HepG2 (cell line): Measurements from ENCODE around the gene PBLD. TPM values are rescaled to one million over a fixed set of nuclear protein-coding genes. Genes with fewer than 3 reads are reported as not detected.

Source experiments
- AHDC1 ChIP-seq: sonication (generic); formaldehyde crosslinking; IDR thresholded peaks from 2 replicates; pipeline ENCODE4 v1.5.1; 2020; ENCODE audit warnings: mild to moderate bottlenecking, missing genetic modification reagents, borderline replicate concordance
- ATF4 ChIP-seq, 2 experiments: fragments of 450-650 bp in 1 of 2; sonication (generic) in 1 of 2; formaldehyde crosslinking; IDR thresholded peaks; 2 replicates each; pipeline versions ENCODE4 v1.5.0 to v1.8.0; 2020 to 2022; ENCODE audit warnings: mild to moderate bottlenecking in 1 of 2, missing genetic modification reagents in 1 of 2
- ELF3 ChIP-seq: IDR thresholded peaks from 2 replicates; pipeline ENCODE4 v1.6.1; 2016; ENCODE audit warnings: missing genetic modification reagents, missing compliant biosample characterization
- GTF3A ChIP-seq: sonication (generic); formaldehyde crosslinking; conservative IDR thresholded peaks from 2 replicates; pipeline ENCODE4 v1.4.0; 2020; ENCODE audit warnings: mild to moderate bottlenecking, missing genetic modification reagents
- KLF16 ChIP-seq, 2 experiments: sonication (generic) in 1 of 2; formaldehyde crosslinking in 1 of 2; IDR thresholded peaks; 2 replicates each; pipeline versions ENCODE4 v1.6.1 to v1.8.0; 2016 to 2023; ENCODE audit warnings: missing genetic modification reagents in 2 of 2, missing compliant biosample characterization in 1 of 2
- MNT ChIP-seq: fragments of 450-650 bp; IDR thresholded peaks from 2 replicates; pipeline ENCODE4 v1.6.1; 2016
- NR0B2 ChIP-seq: sonication (generic); formaldehyde crosslinking; IDR thresholded peaks from 2 replicates; pipeline ENCODE4 v1.4.0; 2020; ENCODE audit warnings: mild to moderate bottlenecking, missing genetic modification reagents
- PHF5A ChIP-seq: IDR thresholded peaks from one replicate; pipeline ENCODE4 v1.6.1; 2018; ENCODE audit warnings: low read depth, missing genetic modification reagents; ENCODE audit not compliant: unreplicated experiment
- PTBP1 ChIP-seq: fragments of 200-400 bp; formaldehyde crosslinking; IDR thresholded peaks from 2 replicates; pipeline ENCODE4 v1.6.1; 2018; ENCODE audit warnings: low read length, low read depth; ENCODE audit not compliant: poor library complexity, severe bottlenecking
- RAD51 ChIP-seq: fragments of 450-650 bp; IDR thresholded peaks from 2 replicates; pipeline ENCODE4 v1.6.1; 2016; ENCODE audit warnings: borderline replicate concordance
- SAP130 ChIP-seq: IDR thresholded peaks from 2 replicates; pipeline ENCODE4 v1.6.1; 2016; ENCODE audit warnings: low read depth
- SP4 ChIP-seq: sonication (generic); formaldehyde crosslinking; IDR thresholded peaks from 2 replicates; pipeline ENCODE4 v1.8.1; 2023; ENCODE audit warnings: mild to moderate bottlenecking, missing genetic modification reagents
- TCF12 ChIP-seq, 2 experiments: fragments of 450-650 bp in 1 of 2; sonication (generic) in 1 of 2; formaldehyde crosslinking in 1 of 2; IDR thresholded peaks; 2 replicates each; pipeline versions ENCODE4 v1.6.1 to v1.8.0; 2017 to 2022; ENCODE audit warnings: antibody characterized with exemption in 1 of 2, mild to moderate bottlenecking in 1 of 2, missing genetic modification reagents in 1 of 2, moderate library complexity in 1 of 2
- ZBTB39 ChIP-seq: sonication (generic); formaldehyde crosslinking; IDR thresholded peaks from 2 replicates; pipeline ENCODE4 v1.5.0; 2020; ENCODE audit warnings: missing genetic modification reagents
- ZNF331 ChIP-seq: sonication (generic); formaldehyde crosslinking; IDR thresholded peaks from 2 replicates; pipeline ENCODE4 v1.4.0; 2020; ENCODE audit warnings: missing genetic modification reagents
- ZNF441 ChIP-seq: sonication (generic); formaldehyde crosslinking; IDR thresholded peaks from 2 replicates; pipeline ENCODE4 v1.7.0; 2021; ENCODE audit warnings: missing genetic modification reagents, borderline replicate concordance
- polyA plus RNA-seq, 8 experiments: library from polyadenylated mRNA; depleted of rRNA in 3 of 8; stranded (reverse) in 7 of 8; unstranded in 1 of 8; fragments of >200 nt; fragmentation: Illumina TruSeq in 4 of 8; extraction: Trizol in 4 of 8; gene quantifications; 2 replicates each; pipeline versions ENCODE4 v1.2.1 to v1.2.3, GENCODE V29; 2011 to 2016; ENCODE audit warnings: low read depth in 4 of 8, missing spikeins in 1 of 8, mixed read lengths in 1 of 8; ENCODE audit not compliant: insufficient read depth in 1 of 8
- total RNA-seq, 5 experiments: library from RNA; depleted of rRNA; stranded (reverse); fragments of >200 nt; fragmentation: Illumina TruSeq; extraction: Trizol; gene quantifications; 2 replicates each; pipeline ENCODE4 v1.2.3, GENCODE V29; 2016; ENCODE audit warnings: low read depth in 1 of 5

The PBLD gene
- total and polyA plus RNA-seq, 2 of the 13 experiments (the other 11 are each of a cell fraction or from before 2014, with no cell fraction given) = 0.42 to 3.1 TPM

- TF ChIP-seq ZBTB39 (CRISPR knock-in tag) (no peak), AHDC1 (no peak), KLF16 (CRISPR knock-in tag; IDR thresholded peaks at IDR 0.05) (peak in 1 of 2 experiments; percentile 31; a peak in 1 of 4 replicates), PTBP1 (no peak), PHF5A (no peak), ATF4 (CRISPR knock-in tag; IDR thresholded peaks at IDR 0.05) (no peak), RAD51 (peak; percentile 93), SP4 (CRISPR knock-in tag) (no peak), SAP130 (CRISPR knock-in tag) (no peak), TCF12 (IDR thresholded peaks at IDR 0.05) (no peak), TCF12 (CRISPR knock-in tag; IDR thresholded peaks at IDR 0.05) (no peak), ZNF441 (0 out of 2 replicates have a peak, but pooled peaks have one; percentile 17), NR0B2 (no peak), GTF3A (CRISPR knock-in tag) (no peak), MNT (peak; percentile 99), ZNF331 (CRISPR knock-in tag) (0 out of 2 replicates have a peak, but pooled peaks have one; percentile 22), ELF3 (0 out of 2 replicates have a peak, but pooled peaks have one; percentile 48)
These were observed 4.6 kb downstream of the PBLD start (continued) for GRCh38 chr10:68327889-68328786.
